Measurements from ENCODE around the gene ZNF165. TPM values are rescaled to one million over a fixed set of nuclear protein-coding genes. Genes with fewer than 3 reads are reported as not detected.
A peak's percentile ranks its signal among the peaks of the same experiment; 100 is the strongest.

Gene ZNF165
- total and polyA plus RNA-seq, 2 of the 13 experiments (the other 11 are each of a cell fraction or from before 2014, with no cell fraction given), result 0.58 to 8.6 TPM

GRCh38 chr6:28136585-28137504 is 56.5 kb downstream of the ZNF165 start (continued):
- TF ChIP-seq ZBTB40 (IDR thresholded peaks at IDR 0.05) (peak; percentile 94), ZBTB40 (CRISPR knock-in tag; IDR thresholded peaks at IDR 0.05) (peak; percentile 89; the same call in 1 of the 2 replicates), HDAC1 (CRISPR knock-in tag; IDR thresholded peaks at IDR 0.05) (peak; percentile 91), FOSL1 (CRISPR knock-in tag; IDR thresholded peaks at IDR 0.05; ENCODE audit: borderline replicate concordance) (no peak), TEF (CRISPR knock-in tag; IDR thresholded peaks at IDR 0.05) (no peak; the same call in 1 of the 2 replicates), BCL6 (CRISPR knock-in tag; IDR thresholded peaks at IDR 0.05) (peak; percentile 71), PLRG1 (conservative IDR thresholded peaks at IDR 0.05) (no peak), ZNF512 (CRISPR knock-in tag; IDR thresholded peaks at IDR 0.05) (peak; percentile 58; the same call in 1 of the 2 replicates), SNAPC4 (CRISPR knock-in tag; IDR thresholded peaks at IDR 0.05) (peak; percentile 92), ATM (IDR thresholded peaks at IDR 0.05; ENCODE audit: borderline replicate concordance) (no peak), NFYC (CRISPR knock-in tag; IDR thresholded peaks at IDR 0.05) (peak; percentile 53; the same call in 1 of the 2 replicates), NFYB (CRISPR knock-in tag; IDR thresholded peaks at IDR 0.05) (peak; percentile 50)

All from HepG2 (cell line).